A549 (cell line): ENCODE data around the gene SORL1-AS1.

Experiments used
- BHLHE40 ChIP-seq: IDR thresholded peaks from 2 replicates; pipeline ENCODE4 v1.6.1; 2012; ENCODE audit warnings: low read depth, low read length, inconsistent platforms
- CTCF ChIP-seq: fragments of >200 bp; sonication (Bioruptor Twin); formaldehyde crosslinking; IDR thresholded peaks from 3 replicates; pipeline ENCODE4 v1.5.1; 2016
- E2F6 ChIP-seq: IDR thresholded peaks from 2 replicates; pipeline ENCODE4 v1.6.1; 2012; ENCODE audit warnings: low read depth, borderline replicate concordance
- ELK1 ChIP-seq: fragments of 150-350 bp; IDR thresholded peaks from 2 replicates; pipeline ENCODE4 v1.6.1; 2014; ENCODE audit warnings: low read depth, mild to moderate bottlenecking, low read length
- MYC ChIP-seq: IDR thresholded peaks from 2 replicates; pipeline ENCODE4 v1.6.1; 2012; ENCODE audit warnings: mild to moderate bottlenecking, inconsistent platforms, low read length, improper control_type of control experiment, borderline replicate concordance
- NPAS2 ChIP-seq: fragments of 250-450 bp; sonication (Bioruptor Pico); IDR thresholded peaks from 2 replicates; pipeline ENCODE4 v1.8.0; 2022; ENCODE audit warnings: mild to moderate bottlenecking, moderate library complexity, borderline replicate concordance
- POLR2A ChIP-seq: IDR thresholded peaks from 2 replicates; pipeline ENCODE4 v1.6.1; 2012; ENCODE audit warnings: mild to moderate bottlenecking, low read length
- RAD21 ChIP-seq, 2 experiments: fragments of >200 bp in 1 of 2; sonication (Bioruptor Twin) in 1 of 2; formaldehyde crosslinking in 1 of 2; IDR thresholded peaks in 1 of 2; conservative IDR thresholded peaks in 1 of 2; 2 replicates in 1 of 2; 3 replicates in 1 of 2; pipeline ENCODE4 v1.6.1; 2012 to 2018; ENCODE audit warnings: inconsistent platforms in 1 of 2

- TF ChIP-seq CTCF (no peak), ELK1 (no peak), NPAS2 (CRISPR knock-in tag) (no peak), BHLHE40 (no peak), E2F6 (no peak), POLR2A (no peak), RAD21 (conservative IDR thresholded peaks at IDR 0.05 in 1 of 2, IDR thresholded peaks at IDR 0.05 in 1 of 2) (no peak), MYC (no peak)
Measured at GRCh38 chr11:121420398-121420797, 32.4 kb downstream of the SORL1-AS1 start.
